ENCODE measurements around the gene FEZF1.

DNA sequence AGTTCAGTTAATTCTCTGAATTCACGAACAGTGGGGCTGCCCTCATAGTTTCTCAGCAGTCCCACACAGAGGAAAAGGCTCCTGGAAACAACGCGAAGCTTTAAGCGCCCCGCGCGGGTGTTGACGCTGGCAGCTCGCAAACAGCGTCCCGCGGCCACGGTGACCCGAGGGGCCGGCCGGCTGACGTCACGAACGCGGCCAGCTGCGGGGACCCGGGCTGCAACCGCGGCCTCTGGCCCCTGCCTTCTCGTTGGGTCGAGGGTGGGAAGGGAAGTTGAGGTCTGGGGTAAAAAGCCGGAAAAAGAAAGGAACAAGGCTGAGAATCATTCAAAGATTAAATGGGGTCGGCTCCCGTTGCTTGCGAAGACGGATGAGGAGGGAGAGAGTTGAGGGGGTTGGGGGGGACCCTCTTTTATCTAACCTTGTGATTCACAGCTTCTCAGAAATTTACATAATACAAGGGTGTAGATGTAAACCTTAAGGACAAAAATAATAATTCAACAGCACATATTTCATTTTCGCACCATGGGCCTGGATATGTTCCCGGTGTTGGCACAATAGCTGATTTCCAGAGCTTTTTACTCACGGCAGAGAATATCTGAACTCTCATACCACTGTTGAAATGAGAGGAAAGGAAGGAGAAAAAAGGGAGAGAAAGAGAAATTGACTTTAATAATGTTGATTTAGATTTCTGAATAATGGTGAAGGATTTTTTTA, 7.3 kb upstream of the FEZF1 start:
- TF ChIP-seq, protein P1, sequence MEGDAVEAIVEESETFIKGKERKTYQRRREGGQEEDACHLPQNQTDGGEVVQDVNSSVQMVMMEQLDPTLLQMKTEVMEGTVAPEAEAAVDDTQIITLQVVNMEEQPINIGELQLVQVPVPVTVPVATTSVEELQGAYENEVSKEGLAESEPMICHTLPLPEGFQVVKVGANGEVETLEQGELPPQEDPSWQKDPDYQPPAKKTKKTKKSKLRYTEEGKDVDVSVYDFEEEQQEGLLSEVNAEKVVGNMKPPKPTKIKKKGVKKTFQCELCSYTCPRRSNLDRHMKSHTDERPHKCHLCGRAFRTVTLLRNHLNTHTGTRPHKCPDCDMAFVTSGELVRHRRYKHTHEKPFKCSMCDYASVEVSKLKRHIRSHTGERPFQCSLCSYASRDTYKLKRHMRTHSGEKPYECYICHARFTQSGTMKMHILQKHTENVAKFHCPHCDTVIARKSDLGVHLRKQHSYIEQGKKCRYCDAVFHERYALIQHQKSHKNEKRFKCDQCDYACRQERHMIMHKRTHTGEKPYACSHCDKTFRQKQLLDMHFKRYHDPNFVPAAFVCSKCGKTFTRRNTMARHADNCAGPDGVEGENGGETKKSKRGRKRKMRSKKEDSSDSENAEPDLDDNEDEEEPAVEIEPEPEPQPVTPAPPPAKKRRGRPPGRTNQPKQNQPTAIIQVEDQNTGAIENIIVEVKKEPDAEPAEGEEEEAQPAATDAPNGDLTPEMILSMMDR (IDR thresholded peaks at IDR 0.05), result no peak
- no peak for TF ChIP-seq POLR2A (IDR thresholded peaks at IDR 0.05)
